GM10266 (cell line): ENCODE measurements around the gene ACOT9.
A peak's percentile ranks its signal among the peaks of the same experiment; 100 is the strongest.

Experiments
- DNase-seq: peaks from one replicate; pipeline ENCODE4 v3.0.0; 2012; ENCODE audit errors: extremely low spot score
- TF ChIP-seq, protein P1 (sequence below): IDR thresholded peaks from 2 replicates; pipeline ENCODE4 v1.5.1; 2012; ENCODE audit warnings: mild to moderate bottlenecking, low read depth; ENCODE audit not compliant: control insufficient read depth, insufficient read depth; ENCODE audit errors: missing control alignments

ACOT9 gene

DNA sequence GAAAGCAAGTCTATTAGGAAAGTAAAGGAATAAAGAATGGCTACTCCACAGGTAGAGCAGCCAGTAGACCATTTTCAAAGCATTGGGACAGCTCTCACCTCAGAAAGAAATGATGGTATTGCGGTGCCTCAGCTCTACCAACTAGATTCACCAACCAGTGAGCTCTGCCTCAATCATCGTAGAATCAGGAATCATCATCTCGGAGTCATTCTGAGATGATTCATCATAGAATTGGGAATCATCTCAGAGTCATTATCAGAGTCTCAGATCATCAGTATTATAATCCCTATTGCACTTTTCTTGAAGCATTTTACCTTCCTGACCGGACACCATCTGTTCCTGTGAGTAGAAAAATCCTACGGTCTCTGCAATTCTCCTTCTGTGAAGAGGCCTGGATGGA is 22.4 kb upstream of the ACOT9 start:
- no peak for DNase-seq
- TF ChIP-seq, protein P1, sequence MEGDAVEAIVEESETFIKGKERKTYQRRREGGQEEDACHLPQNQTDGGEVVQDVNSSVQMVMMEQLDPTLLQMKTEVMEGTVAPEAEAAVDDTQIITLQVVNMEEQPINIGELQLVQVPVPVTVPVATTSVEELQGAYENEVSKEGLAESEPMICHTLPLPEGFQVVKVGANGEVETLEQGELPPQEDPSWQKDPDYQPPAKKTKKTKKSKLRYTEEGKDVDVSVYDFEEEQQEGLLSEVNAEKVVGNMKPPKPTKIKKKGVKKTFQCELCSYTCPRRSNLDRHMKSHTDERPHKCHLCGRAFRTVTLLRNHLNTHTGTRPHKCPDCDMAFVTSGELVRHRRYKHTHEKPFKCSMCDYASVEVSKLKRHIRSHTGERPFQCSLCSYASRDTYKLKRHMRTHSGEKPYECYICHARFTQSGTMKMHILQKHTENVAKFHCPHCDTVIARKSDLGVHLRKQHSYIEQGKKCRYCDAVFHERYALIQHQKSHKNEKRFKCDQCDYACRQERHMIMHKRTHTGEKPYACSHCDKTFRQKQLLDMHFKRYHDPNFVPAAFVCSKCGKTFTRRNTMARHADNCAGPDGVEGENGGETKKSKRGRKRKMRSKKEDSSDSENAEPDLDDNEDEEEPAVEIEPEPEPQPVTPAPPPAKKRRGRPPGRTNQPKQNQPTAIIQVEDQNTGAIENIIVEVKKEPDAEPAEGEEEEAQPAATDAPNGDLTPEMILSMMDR, result no peak

DNA sequence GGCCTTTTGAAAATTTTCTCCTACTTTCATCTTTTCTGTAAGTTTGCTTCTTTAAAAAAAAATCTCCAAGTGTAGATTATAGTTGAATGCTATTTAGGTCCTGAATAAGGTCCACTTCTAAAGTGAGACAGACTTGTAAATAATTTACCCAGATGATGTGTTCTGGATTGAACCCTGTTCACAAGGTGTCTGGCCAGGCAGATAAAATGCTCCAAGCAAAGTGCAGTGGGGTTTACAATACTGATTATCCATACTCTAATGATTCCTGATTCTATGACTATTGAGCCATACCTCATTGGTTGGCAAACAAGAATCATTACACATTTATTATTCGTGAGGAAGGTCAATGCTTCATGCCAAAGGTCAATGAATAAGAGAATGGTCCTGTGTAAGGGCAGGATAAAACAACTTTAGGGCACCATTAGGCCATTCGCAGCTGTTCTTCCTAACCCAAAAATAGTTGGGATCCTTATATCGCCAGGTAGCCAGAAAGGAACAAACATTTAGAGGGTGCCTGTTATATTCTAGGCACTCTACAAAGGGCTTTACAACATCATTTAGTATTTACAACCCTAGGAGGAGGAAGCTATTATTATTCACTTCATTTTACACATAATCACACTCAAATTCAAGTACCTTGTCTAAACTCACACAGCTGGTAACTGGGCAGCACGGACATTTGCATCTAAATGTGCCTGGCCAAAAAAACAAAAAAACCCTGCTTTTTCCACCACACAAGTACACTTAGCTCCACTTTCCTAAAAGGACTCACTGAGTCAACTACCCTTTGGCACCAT is 21.3 kb upstream of the ACOT9 start:
- TF ChIP-seq, protein P1, result no peak
- DNase-seq, result no peak

DNA sequence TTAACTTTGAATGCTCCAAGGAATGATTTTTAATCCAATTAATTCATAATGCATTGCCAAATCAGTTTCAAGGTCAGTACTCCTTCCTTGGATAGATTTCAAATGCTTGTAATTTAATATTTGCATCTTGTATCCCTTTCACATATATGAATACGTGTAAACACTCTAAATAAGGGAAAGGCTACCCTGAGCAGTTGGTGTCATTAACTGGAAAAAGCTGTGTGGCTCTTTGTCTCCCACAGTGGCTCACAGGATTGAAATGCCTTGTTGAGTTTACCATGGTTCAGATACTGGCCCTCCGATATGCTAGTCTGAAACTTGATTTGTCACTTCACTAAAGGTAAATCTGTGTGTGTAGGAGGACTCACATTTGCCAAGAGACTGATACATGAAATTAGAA is 16.7 kb upstream of the ACOT9 start:
- TF ChIP-seq, protein P1, result no peak
- no peak for DNase-seq

DNA sequence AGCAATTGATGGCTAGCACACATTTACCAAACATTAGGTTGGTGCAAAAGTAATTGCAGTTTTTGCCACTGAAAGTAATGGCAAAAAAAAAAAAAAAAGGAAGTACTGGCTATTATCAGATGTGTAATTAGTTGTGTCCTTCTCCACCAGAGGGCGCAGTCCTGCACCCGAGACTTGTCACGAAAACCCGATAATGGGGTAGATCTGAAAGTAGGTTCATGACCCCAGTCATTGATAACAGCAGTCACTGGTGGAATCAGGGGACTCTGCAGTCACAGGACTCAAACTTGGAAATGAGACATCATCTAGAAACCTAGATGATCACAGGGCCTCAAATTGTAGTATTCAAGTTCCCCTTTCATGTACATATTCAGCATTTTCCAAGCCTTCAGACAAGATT is 13.1 kb upstream of the ACOT9 start:
- TF ChIP-seq, protein P1, result peak; percentile 45
- peak; percentile 66 for DNase-seq

DNA sequence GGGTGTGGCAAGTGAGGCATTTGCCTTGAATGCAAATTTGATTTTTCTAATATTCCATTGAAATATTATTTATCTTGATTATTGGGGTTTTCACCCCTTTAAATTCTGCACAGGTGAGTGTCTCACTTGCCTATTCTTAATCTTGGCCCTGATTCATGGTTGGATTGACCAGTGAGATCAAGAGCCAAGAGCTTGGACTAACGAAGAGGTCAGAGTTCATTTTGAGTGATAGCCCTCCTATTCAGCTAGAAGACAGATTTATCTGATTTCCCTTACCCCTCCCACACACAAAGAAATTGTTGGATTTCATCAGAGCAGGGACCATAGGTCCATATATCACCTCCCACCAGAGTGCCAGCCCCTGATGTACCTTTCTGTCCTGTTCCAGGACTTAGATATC is 11.6 kb upstream of the ACOT9 start:
- DNase-seq, result no peak
- TF ChIP-seq, protein P1, result no peak

DNA sequence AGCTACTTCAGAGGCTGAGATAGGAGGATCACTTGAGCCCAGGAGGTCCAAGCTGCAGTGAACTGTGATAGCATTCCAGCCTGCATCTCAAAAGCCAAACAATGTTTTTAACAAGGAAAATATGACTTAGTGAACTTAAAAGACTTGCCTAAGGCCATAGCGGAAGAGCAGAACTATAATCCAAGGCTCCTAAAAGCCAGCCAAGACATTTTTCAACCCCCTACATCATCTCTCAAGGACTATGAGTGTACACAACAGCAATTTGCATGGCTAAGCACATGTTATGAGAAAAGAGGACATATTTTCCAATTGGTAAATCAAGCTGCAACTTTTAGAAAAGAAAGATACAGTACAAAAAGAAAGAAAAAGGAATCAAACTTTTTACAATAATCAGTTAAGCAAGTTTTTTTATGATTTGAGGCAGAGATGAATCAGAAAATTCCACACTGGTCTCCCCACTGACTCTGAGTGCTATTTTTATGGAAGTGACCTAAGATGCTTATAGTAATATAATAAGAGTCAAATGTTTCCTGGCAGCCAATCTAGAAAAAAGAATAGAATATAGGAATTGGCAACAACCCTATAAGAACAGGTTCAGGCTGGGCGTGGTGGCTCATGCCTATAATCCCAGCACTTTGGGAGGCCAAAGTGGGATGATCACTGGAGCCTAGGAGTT is 9.8 kb upstream of the ACOT9 start:
- TF ChIP-seq, protein P1, result no peak
- DNase-seq, result no peak

DNA sequence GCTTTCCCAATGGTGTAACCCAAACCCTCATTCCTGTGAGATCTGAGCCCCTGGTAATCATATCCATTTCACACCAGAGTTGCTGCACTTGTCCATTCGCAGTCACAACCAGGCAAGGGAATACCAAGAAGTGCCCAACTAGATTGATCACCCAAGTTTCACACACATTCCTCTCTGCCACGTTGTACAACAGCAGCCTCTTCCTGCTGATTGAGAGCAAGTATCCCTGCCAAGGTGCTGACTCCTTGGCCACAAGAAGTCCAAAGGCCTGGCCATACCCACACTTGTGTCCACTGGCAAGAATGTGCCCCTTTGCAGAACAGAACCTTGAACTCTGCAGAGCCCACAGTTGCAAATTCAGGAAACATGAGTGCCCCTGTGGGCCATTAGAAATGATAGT is 6.5 kb upstream of the ACOT9 start:
- DNase-seq, result no peak
- TF ChIP-seq, protein P1, result no peak
